SK-N-MC (cell line): Measurements from ENCODE around the gene ELMO1.

Source experiments
- DNase-seq: peaks from one replicate; pipeline ENCODE4 v3.0.0-alpha.2; 2011; ENCODE audit warnings: low read depth, low spot score
- H3K27ac ChIP-seq: fragments of 200-600 bp; sonication (generic); 2 replicates; pipeline ENCODE4 v1.5.1; 2016; ENCODE audit warnings: mixed run types
- H3K36me3 ChIP-seq: fragments of 200-600 bp; sonication (generic); 2 replicates; pipeline ENCODE4 v1.6.1; 2017; ENCODE audit warnings: antibody characterized with exemption, low read length, mixed read lengths; ENCODE audit not compliant: insufficient read depth
- H3K4me3 ChIP-seq: fragments of 200-600 bp; sonication (generic); 2 replicates; pipeline ENCODE4 v1.5.1; 2016
- H3K9ac ChIP-seq: fragments of 200-600 bp; sonication (generic); 2 replicates; pipeline ENCODE4 v1.8.0; 2017; ENCODE audit warnings: mixed run types, mixed read lengths; ENCODE audit not compliant: insufficient read length
- H3K9me3 ChIP-seq: fragments of 200-600 bp; sonication (generic); 2 replicates; pipeline ENCODE4 v1.6.1; 2017; ENCODE audit warnings: low read depth, mild to moderate bottlenecking, antibody characterized with exemption, low read length, moderate library complexity, mixed read lengths
- EZH2 ChIP-seq: fragments of 200-600 bp; sonication (generic); IDR thresholded peaks from one replicate; pipeline ENCODE4 v1.6.1; 2017; ENCODE audit warnings: antibody characterized with exemption
- FOXP2 ChIP-seq: optimal IDR thresholded peaks from 2 replicates; pipeline ENCODE3; 2011; ENCODE audit warnings: mild to moderate bottlenecking, moderate library complexity; ENCODE audit not compliant: insufficient read depth; ENCODE audit errors: extremely low read length, control extremely low read depth
- POLR2AphosphoS5 ChIP-seq: IDR thresholded peaks from 2 replicates; pipeline ENCODE4 v1.6.1; 2012; ENCODE audit warnings: mild to moderate bottlenecking, low read depth, low read length, borderline replicate concordance

The ELMO1 gene

GRCh38 chr7:37488163-37488764, 39.6 kb upstream of the ELMO1 start:
- H3K4me3 ChIP-seq = no peak overlapping the region
- TF ChIP-seq EZH2 (no peak), POLR2AphosphoS5 (no peak), FOXP2 (no peak)
- DNase-seq = no peak

GRCh38 chr7:37484426-37485073, 35.9 kb upstream of the ELMO1 start:
- no peak overlapping the region for H3K4me3 ChIP-seq
- H3K27ac ChIP-seq = no peak overlapping the region
- no peak overlapping the region for H3K9ac ChIP-seq
- no peak for TF ChIP-seq EZH2
- no peak for TF ChIP-seq FOXP2
- TF ChIP-seq POLR2AphosphoS5 = no peak
- no peaks in the 10 kb centered on the region for H3K36me3 ChIP-seq
- DNase-seq = no peak
- no peaks in the 10 kb centered on the region for H3K9me3 ChIP-seq

More at GRCh38 chr7:37488163-37488764, 39.6 kb upstream of the ELMO1 start:
- H3K9ac ChIP-seq = no peak overlapping the region
- H3K36me3 ChIP-seq = no peaks in the 10 kb centered on the region
- no peaks in the 10 kb centered on the region for H3K9me3 ChIP-seq
- H3K27ac ChIP-seq = no peak overlapping the region

- Histone ChIP-seq H3K9ac (no peak overlapping the region), H3K9me3 (no peaks in the 10 kb centered on the region), H3K4me3 (no peak overlapping the region), H3K36me3 (no peaks in the 10 kb centered on the region), H3K27ac (no peak overlapping the region)
- DNase-seq = no peak
- TF ChIP-seq FOXP2 = no peak
- no peak for TF ChIP-seq EZH2
These were observed 35.0 kb upstream of the ELMO1 start for GRCh38 chr7:37483627-37484026.

GRCh38 chr7:37482953-37483352, 34.3 kb upstream of the ELMO1 start:
- no peaks in the 10 kb centered on the region for H3K9me3 ChIP-seq
- H3K4me3 ChIP-seq = no peak overlapping the region
- no peak overlapping the region for H3K9ac ChIP-seq
- no peaks in the 10 kb centered on the region for H3K36me3 ChIP-seq
- no peak for DNase-seq
- TF ChIP-seq FOXP2 (no peak), POLR2AphosphoS5 (no peak), EZH2 (no peak)
- no peak overlapping the region for H3K27ac ChIP-seq

- DNase-seq = no peak
- no peaks in the 10 kb centered on the region for H3K36me3 ChIP-seq
- H3K27ac ChIP-seq = no peak overlapping the region
- H3K9ac ChIP-seq = no peak overlapping the region
- no peak for TF ChIP-seq FOXP2
- no peaks in the 10 kb centered on the region for H3K9me3 ChIP-seq
- H3K4me3 ChIP-seq = no peak overlapping the region
These were observed 33.8 kb upstream of the ELMO1 start for GRCh38 chr7:37482505-37482904.

- TF ChIP-seq EZH2 (no peak), FOXP2 (no peak), POLR2AphosphoS5 (no peak)
- H3K27ac ChIP-seq = no peak overlapping the region
These were observed 33.1 kb upstream of the ELMO1 start for GRCh38 chr7:37481722-37482288.

GRCh38 chr7:37481154-37481553, 32.5 kb upstream of the ELMO1 start:
- DNase-seq = no peak
- Histone ChIP-seq H3K9me3 (no peaks in the 10 kb centered on the region), H3K9ac (no peak overlapping the region), H3K27ac (no peak overlapping the region), H3K36me3 (no peaks in the 10 kb centered on the region), H3K4me3 (no peak overlapping the region)
- no peak for TF ChIP-seq POLR2AphosphoS5
- TF ChIP-seq EZH2 = no peak
- no peak for TF ChIP-seq FOXP2

More at GRCh38 chr7:37481722-37482288, 33.1 kb upstream of the ELMO1 start:
- Histone ChIP-seq H3K36me3 (no peaks in the 10 kb centered on the region), H3K9me3 (no peaks in the 10 kb centered on the region), H3K9ac (no peak overlapping the region), H3K4me3 (no peak overlapping the region)
- no peak for DNase-seq

- H3K9ac ChIP-seq = no peak overlapping the region
- H3K36me3 ChIP-seq = no peaks in the 10 kb centered on the region
- H3K9me3 ChIP-seq = no peaks in the 10 kb centered on the region
- H3K4me3 ChIP-seq = no peak overlapping the region
- no peak overlapping the region for H3K27ac ChIP-seq
- TF ChIP-seq EZH2 (no peak), FOXP2 (no peak), POLR2AphosphoS5 (no peak)
- no peak for DNase-seq
These were observed 31.7 kb upstream of the ELMO1 start for GRCh38 chr7:37480041-37481031.
